Globus pallidus (tissue), 1 donor: ENCODE results near the gene NMD3.
A peak's percentile ranks its signal among the peaks of the same experiment; 100 is the strongest.
"Not testable (repeated sequence)": the region's sequence is repeated elsewhere in the genome, so short reads cannot be mapped to it uniquely, and the experiment has no call there.

Source experiments
- DNase-seq: peaks from one replicate; pipeline ENCODE4 v3.0.0-alpha.2; 2015; ENCODE audit warnings: low spot score

Gene NMD3

DNA sequence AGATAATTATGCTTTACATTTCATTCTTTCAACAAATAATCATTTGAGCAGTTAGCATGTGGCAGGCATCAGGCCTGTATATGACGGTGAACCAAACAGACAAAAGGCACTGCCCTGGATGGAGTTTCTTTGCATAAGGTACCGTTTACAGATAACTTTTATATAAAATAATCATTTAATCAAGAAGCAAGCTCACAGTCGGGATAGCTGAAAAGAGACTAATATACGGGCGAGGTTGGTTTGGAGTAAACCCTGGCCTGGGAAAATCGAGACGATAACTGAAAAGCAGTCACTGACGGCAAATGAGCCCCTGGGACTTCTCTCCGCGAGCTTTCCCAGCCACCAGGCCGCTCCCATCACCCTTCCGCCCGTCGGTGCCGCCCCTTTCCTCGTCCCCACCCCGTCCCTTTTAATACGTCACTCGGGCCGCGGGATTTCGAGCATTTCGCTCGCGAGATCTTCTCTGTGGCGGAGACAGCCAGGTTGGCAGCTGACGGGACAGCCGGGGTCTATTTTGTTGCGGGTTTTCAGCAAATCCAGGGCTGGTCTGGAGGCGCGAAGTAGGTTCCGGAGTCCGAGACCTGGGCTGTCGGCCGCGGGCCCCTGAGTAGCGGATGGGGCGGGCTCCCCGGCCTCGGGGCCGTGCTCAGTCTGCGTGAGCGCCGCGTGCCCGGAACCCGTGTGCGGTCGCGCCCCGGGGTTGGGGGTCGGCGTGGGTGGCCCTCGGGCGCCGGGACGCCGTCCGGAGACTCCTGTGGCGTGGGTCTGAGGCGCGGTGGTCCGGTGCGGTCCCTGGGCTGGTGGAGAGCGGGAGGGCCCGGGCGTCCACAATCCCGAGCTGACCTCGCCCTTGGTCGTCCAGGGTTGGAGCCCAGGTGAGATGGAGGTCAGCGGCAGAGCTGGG, at the start of gene NMD3:
Gene NMD3, plus strand, starts transcription at position 462 of the 904 bp plus-strand sequence. CDS start 703 bp downstream, outside the sequence.
- peak; percentile 90 for DNase-seq

DNA sequence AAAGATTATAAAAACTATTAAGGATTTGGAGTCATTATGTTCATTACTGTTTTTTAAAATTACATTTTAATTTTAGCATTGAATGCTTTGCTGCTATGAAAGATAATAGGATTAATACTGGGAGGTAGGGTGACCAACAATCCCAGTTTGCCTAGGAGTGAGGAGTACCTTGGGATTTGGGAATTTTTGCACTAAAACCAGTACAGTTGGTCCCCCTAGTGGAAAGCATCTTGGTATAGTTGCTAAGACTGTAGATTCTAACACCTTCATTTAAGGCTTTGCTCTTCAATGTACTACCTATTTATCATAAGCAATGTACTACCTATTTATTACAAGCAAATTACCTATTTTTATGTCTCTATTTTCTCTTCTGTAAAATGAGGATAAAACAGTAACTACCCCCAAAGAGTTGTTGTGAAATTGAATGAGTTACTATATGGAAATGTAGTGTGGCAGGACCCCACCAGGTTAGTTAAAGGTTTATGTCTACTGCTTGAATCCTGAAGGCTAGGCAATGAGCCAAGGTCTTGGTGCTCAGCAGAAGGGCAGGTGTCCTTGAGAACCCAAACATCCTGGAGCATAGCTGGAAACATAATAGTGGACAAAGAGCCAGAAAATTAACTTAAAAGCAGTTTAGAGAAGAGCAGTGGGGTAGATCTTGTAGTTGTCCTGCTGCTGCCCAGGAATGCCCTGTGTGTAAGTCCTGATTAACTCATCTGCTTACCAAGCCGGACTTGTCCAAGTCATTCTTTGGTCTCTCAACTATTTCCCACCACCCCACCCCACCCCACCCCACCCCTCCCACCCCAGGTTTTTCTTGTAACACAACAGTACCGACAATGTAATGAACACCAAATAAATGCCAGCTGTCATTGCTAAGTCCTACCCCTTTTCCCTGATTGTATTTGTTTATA, 49.2 kb upstream of the NMD3 start:
- no peak for DNase-seq

DNA sequence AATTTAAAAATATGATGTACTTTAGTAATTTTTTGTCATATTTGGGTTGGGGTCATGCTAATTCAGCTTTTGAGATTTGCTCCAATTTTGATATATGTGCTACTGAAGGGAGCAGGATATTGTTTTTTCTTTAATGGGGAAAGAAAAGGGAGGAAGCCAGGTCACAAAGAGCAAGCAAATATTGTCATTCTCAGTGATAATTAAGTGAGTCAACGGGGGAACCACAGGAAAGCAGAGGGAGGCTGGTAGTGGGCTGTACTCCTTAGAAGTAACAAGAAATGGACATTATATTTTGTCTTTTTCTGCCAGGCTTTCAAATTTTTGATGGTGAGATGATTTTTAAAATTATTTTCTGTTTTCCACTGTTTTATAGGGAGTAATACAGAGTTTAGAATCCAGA, 45.6 kb upstream of the NMD3 start:
- no peak for DNase-seq

DNA sequence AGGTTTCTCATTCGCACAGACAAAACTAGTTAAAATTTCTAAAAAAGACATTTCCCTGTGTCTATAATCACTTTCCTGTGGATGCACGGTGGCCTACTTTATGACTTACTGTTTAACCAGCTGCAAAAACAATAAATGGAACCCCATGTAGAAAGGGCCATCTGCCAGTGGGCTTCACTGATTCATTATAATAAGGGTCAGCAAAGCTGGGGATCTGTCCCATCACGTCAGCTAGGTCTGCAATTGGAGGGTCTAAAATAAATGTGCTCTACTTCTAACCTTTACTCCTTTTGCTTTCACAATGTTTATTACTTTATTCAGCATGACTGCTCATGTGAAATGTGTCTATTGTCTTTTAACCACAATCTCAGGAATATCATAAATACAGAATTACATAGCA, 43.1 kb upstream of the NMD3 start:
- no peak for DNase-seq

DNA sequence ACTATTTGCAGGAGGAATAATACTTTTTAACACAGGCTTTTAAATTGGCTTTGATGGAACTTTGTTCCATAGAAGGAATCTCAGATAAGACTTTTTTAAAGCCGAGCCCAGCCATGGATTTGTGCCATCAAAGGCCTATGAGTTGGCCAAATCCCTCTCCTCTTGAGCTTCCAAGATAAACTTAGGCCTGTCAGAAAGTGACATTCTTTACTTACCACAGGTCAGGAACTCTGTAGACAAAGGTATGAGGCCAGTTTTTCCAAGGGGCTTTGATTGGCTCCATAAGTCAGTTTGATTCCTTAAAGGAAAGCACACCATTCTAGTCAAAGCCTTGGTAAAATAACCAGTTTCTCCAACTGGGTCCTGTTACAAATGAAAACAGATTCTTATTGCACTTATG, 39.7 kb upstream of the NMD3 start:
- DNase-seq: not testable (repeated sequence)

DNA sequence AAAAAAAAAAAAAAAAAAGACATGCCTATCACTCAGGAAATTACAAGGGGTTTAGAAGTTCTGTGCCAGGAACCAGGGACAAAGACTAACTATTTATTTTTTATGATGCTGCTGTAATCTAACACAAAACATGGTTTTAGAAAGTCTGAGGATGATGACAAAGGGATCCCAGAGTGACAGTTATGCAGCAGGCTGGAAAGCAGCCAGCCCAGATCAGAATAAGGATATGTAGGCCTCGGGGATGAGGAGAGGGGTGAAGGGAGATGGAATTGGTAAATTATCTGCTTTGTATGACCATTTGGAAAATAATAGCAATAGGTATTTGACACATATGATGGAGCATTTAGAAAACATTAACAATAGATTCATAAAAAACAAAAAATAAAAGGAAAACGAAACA, 34.1 kb upstream of the NMD3 start:
- DNase-seq: no peak

DNA sequence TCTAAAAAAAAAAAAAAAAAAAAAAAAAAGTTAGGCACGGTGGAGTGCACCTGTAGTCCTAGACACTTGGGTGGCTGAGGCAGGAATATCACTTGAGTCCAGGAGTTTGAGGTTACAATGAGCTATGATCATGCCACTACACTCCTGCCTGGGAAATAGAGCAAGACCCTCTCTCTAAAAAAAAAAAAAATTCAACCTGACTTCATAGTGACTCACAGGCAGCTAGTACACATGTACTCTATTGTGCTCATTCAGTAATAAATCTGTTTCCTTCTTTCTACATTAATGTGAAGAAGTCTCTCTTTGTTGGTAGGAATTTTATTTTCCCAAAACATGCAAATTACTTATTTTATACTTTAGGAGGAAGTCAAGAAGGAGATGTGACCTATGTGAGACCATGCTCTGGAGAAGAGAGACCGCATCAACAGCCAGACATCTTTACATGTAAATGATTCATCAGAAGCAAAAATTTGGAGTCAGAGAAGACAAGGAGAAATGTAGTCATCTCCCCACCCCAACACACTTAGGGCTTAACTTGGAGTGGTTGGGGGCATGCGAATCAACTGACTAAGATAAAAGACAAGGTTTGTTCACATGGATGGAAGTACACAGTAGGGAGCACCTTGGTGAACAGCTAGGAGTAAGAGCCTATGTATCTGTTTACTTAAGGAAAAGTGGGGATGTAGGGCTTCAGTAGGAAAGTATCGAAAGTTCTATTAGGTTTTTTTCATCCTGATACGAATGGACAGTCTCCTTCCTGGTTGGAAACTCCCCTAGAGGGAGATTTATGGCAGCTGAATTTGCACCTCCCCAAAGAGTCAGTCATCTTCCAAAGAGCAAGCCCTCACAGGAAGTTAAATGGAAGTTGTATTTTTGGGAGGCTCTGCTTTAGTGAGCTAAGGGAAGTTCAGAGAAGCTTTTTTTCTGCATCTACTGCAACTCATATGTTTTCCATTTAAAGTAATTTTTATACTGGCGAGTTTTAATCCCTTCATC, 23.0 kb upstream of the NMD3 start:
- no peak for DNase-seq

DNA sequence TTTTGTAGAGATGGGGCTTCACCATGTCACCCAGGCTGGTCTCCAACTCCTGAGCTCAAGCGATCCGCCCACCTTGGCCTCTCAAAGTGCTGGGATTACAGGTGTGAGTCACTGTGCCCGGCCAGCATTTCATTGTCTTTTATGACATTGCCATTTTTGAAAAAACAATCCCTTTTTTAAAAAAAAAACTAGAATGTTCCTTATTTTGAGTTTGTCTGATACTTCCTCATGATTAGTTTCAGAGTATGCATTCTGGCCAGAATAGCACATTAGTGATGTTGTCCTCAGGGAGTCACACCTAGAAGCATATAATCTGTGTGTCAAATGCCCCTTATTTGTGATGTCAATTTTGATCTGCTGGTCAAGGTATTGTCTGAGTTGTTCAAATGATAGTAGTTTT, 21.2 kb upstream of the NMD3 start:
- DNase-seq: no peak

DNA sequence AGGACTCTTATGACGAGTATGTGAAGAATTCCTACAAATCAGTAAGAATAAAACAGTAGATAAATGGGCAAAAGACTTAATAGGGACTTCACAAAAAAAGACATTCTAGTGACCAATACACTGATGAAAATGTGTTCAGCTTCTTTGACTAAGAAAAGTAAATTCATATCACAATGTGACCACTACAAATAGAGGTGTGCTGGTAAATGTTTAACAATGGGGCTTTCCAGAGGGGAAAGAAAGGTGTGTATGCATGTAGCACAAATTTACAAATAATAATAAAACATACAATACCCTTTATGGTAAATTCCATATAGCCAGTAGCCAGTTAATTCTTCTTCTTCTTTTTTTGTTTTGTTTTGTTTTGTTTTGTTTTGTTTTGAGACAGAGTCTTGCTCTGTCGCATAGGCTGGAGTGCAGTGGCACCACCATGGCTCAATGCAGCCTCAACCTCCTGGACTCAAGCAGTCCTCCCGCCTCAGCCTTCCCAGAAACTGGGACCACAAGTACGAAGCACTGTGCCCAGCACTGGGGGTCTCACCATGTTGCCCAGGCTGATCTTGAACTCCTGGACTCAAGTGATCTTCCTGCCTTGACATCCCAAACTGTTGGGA, 17.5 kb upstream of the NMD3 start:
- no peak for DNase-seq

DNA sequence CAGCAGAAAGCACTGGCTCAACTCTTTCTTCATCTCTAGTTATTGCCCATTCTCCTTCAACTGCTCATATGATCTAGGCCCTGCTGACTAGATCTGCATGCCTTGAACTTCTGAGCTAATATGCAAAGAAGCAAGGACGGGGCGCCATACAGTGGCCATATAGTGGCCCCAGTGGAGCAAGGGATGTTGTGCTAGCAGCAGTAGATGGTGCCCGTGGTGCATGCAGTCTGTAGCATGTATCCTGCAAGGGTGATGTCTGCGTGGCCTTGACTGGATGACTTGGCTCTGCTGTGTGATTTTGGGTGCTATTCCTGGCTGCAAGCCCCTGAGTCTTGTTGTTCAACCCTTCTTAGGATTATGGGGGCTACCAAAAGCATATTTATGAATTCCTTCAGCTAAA, 12.2 kb upstream of the NMD3 start:
- DNase-seq: no peak

DNA sequence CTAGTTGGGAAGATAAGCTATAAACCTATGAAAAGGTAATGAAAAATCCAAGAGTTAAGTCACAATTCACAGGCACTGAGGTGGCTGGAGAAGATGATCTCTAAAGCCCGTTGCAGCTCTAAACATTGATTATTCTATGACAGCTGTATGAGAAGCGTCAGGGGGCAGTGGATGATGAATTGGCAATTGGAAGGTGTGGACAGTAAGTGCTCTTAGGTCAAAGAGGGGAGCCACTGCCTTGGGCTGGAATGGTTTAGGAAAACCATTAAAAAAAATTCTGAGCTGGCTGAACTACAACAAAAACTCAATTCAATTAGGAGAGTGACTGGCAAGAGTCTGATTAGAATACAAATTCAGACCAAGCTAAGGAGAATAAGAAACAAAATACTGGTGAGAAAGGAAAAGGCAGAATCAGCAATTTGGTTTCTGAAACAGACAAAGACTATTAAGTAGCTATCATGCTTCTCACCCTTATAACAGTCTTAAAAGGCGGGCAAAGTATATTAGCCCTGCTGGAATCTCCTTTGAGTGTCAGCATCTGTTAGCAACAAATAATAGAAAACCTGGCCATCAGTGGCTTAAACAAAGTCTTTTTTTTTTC, 8.8 kb upstream of the NMD3 start:
- peak; percentile 36 for DNase-seq

DNA sequence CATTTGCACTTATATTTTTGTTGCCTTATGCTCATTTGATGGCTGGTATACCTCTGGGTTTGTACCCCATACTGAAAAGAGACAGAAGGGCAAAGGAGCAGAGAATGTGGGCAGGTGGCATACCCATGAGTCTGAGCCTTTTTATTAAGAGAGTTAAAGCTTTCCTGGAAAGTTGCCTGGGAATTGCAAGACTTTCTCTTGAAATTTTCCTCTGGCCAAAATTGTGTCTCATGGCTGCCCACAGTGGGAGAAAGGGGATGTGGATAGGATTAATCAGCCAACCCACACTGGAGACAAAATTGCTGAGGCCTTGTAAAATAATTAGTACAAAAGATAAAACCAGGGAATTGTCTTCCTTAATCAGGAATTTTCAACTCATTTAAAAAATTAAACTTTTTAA, 8.2 kb upstream of the NMD3 start:
- DNase-seq: peak; percentile 42

DNA sequence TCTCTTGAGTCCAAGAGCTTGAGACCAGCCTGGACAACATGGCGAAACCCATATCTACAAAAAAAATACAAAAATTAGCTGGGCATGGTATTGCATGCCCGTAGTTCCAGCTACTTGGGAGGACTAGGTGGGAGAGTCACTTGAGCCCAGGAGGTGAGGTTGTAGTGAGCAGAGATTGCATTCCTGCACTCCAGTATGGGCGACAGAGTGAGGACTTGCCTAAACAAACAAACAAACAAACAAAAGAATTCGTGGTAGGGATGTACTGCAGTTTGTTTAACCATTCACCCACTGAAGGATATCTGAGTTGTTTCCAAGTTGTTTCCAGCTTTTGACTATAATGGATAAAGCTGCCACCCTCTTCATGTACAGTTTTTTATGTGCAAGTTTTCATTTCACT, 7.5 kb upstream of the NMD3 start:
- no peak for DNase-seq

DNA sequence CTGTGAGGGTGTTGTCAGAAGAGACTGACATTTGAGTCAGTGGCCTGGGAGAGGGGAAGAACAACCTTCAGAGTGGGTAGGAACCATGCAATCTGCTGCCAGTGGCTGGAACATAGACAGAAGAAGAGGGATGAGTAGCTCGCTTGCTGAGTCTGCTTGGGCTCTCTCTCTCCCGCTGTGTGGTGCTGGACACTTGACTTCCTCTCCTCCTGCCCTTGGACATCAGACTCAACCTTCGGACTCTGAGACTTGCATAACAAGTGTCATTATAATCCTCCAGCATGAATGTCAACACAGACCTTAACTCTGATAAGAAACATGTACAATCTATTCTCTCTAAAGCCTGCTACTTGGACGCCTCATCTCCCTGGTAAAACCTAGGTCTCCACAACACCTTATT, 5.9 kb upstream of the NMD3 start:
- DNase-seq: no peak

DNA sequence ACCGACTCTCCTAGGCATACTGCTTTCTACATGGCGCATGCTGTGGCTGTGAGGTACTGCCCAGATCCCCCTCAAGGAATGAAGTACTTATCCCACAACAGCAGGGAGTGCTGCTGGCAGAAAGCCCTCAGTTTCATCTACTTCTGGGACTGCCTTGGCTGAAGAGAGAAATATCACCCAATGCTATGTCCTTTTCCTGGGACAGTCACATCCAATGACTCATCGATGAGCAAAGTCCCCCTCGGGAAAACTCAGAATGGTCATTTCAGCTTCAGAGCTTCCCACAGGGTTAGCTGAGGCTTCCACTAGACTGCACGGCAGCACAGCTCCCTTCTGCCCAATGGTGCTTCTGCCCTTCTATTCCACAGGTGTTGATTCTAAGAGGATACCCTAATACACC, 3.6 kb upstream of the NMD3 start:
- DNase-seq: no peak

DNA sequence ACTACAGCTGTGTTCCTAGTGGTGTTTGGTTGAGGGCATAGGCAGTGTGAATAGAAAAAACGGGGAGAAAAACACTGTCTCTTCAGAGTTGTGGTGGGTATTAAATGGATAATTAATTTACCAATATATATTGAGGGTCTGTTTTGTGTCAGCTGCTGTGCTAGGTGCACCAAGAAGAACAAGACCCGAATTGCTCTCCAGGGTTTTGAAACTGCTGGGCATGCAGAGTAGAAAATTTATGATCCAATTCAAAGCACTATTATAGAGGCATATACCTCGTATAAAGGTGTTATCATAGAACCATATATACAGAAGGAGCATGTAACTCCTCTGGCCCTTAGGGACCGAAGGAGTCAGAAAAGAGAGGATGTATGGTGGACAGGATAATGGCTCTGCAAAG, 1.6 kb upstream of the NMD3 start:
- no peak for DNase-seq

DNA sequence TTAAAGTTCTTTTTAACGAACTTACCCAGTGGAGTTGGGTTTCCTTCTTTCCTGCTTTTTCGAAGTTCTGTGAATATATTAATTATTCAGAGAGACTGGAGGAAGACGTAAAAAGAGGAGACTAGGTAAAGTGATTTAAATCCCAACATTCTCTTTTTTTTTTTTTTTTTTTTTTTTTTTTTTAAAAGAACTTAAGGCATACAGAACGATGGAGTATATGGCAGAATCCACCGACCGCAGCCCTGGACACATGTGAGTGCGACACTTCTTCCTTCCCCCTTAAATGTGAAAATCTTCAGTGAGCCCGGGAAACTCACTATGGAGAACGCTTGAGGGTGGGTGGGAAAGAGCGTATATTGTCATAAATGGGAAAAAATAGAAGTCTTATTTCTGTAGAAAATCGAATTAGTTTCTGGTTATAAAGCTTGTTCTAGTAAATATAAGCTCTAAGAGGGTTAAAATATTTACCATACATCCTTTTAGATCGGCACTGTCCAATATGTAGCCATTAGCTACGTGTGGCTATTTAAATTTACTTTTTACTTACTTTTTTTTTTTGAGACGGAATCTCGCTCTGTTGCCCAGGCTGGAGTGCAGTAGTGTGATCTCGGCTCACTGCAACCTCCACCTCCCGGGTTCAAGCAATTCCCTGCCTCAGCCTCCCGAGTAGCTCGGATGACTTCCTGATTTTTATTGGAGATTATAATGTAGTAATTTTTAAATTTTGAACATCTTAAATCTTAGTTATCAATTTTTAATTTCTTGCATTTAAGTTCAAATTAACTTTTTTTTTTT, 892 bp downstream of the NMD3 start:
- DNase-seq: peak; percentile 33

DNA sequence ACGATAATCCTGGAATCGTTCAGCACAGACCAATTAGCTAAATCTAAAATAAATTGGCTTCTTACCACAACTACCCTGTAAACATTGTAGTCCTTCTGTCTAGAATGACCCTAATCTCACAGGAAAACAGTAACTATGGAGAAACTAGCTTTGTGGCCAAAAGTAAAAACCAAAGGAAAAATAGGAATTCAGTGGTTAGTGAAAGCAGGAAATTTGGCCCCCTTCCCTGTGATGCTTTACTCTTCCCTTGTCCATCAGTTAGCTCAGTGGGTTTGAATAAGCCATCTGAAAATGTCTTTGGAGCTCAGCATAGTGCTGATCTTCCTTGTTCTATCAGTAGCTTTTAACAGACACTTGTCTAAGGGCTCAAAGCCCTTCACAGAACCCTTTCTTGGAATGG, 1.6 kb downstream of the NMD3 start:
- DNase-seq: no peak

DNA sequence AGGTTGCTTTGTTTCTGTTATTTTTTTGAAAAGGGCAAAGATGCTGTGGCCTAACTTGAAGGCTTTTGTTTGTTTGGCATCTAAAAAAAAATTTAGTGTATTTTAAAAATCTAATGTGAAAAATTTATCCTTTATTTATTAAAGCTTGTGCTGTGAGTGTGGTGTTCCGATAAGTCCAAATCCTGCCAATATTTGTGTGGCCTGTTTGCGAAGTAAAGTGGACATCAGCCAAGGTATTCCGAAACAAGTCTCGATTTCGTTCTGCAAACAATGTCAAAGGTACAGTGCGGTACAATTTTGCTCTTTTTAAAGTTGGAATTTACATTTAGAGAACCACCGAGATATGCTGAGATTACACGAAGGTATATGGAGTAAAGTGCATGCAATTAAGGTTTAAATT, 3.7 kb downstream of the NMD3 start:
- no peak for DNase-seq

DNA sequence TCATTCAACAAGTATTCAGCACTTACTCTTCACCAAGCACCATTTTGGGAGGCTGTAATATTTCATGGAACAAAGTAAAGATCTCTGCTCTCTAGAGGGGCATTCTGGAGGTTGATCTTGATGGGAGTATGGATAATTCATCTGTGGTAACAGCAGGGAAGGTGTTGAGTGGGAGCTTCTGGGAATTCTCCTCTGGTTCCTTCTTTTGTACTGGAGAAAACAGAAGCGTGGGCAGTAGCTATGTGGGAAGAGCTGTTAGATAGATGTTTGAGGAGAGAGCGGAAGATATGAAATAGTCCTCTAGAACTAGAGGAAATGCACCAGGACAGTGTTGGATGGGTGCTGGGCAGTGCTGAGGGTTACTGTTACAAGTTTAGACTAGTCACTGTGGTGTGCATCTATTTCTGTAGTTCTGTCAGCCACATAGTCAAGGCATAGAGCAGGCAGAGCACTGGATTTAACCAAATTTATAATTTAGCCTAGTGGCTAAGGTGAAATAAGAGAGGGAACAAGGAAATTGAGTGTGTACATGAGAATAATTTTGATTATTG, 9.6 kb downstream of the NMD3 start:
- no peak for DNase-seq
